GM21717 (cell line): ENCODE data around the gene OPHN1.
"Not testable (repeated sequence)": the region's sequence is repeated elsewhere in the genome, so short reads cannot be mapped to it uniquely, and the experiment has no call there.

ENCODE experiments used
- ATAC-seq: cut with Tn5 transposase; IDR thresholded peaks from one replicate; pipeline ENCODE4 v1.9.1; 2021; ENCODE audit warnings: mild to moderate bottlenecking, moderate library complexity; ENCODE audit not compliant: unreplicated experiment

OPHN1 gene

GRCh38 chrX:68365341-68365740 lies 68.0 kb downstream of the OPHN1 start:
- no peak for ATAC-seq

GRCh38 chrX:68363984-68364383 lies 69.3 kb downstream of the OPHN1 start:
- ATAC-seq, result no peak

- ATAC-seq, result no peak
Measured at GRCh38 chrX:68358679-68359078, 74.6 kb downstream of the OPHN1 start.

- no peak for ATAC-seq
Measured at GRCh38 chrX:68355629-68355920, 77.7 kb downstream of the OPHN1 start.

- ATAC-seq, result no peak
Measured at GRCh38 chrX:68354879-68355628, 78.2 kb downstream of the OPHN1 start.

GRCh38 chrX:68345025-68345424 lies 88.3 kb downstream of the OPHN1 start:
- ATAC-seq, result no peak

GRCh38 chrX:68343551-68343950 lies 89.7 kb downstream of the OPHN1 start:
- ATAC-seq, result no peak

- no peak for ATAC-seq
Measured at GRCh38 chrX:68332201-68332731, 101.0 kb downstream of the OPHN1 start.

GRCh38 chrX:68326841-68327240 lies 106.5 kb downstream of the OPHN1 start:
- not testable (repeated sequence) for ATAC-seq

- ATAC-seq, result no peak
Measured at GRCh38 chrX:68307769-68308168, 125.5 kb downstream of the OPHN1 start.

GRCh38 chrX:68304602-68305001 lies 128.7 kb downstream of the OPHN1 start:
- no peak for ATAC-seq

GRCh38 chrX:68299898-68300297 lies 133.4 kb downstream of the OPHN1 start:
- ATAC-seq, result no peak

GRCh38 chrX:68292471-68292870 lies 140.8 kb downstream of the OPHN1 start:
- ATAC-seq, result no peak

- no peak for ATAC-seq
Measured at GRCh38 chrX:68288127-68288526, 145.2 kb downstream of the OPHN1 start.

- ATAC-seq, result no peak
Measured at GRCh38 chrX:68287419-68287818, 145.9 kb downstream of the OPHN1 start.

GRCh38 chrX:68286980-68287379 lies 146.3 kb downstream of the OPHN1 start:
- ATAC-seq, result no peak

GRCh38 chrX:68286076-68286475 lies 147.2 kb downstream of the OPHN1 start:
- ATAC-seq, result no peak

- ATAC-seq, result no peak
Measured at GRCh38 chrX:68284281-68284904, 148.9 kb downstream of the OPHN1 start.

- no peak for ATAC-seq
Measured at GRCh38 chrX:68273887-68274286, 159.4 kb downstream of the OPHN1 start.

GRCh38 chrX:68264793-68265192 lies 168.5 kb downstream of the OPHN1 start:
- not testable (repeated sequence) for ATAC-seq

- ATAC-seq, result no peak
Measured at GRCh38 chrX:68261060-68261672, 172.1 kb downstream of the OPHN1 start.

GRCh38 chrX:68256990-68257389 lies 176.3 kb downstream of the OPHN1 start:
- no peak for ATAC-seq
